ENCODE data around the gene NFE2. TPM values are rescaled to one million over a fixed set of nuclear protein-coding genes. Genes with fewer than 3 reads are reported as not detected.
A peak's percentile ranks its signal among the peaks of the same experiment; 100 is the strongest.

Gene NFE2
- total RNA-seq, 4 donors from 2014 or later = 2.5 to 18.6 (median 8.1) TPM

DNA sequence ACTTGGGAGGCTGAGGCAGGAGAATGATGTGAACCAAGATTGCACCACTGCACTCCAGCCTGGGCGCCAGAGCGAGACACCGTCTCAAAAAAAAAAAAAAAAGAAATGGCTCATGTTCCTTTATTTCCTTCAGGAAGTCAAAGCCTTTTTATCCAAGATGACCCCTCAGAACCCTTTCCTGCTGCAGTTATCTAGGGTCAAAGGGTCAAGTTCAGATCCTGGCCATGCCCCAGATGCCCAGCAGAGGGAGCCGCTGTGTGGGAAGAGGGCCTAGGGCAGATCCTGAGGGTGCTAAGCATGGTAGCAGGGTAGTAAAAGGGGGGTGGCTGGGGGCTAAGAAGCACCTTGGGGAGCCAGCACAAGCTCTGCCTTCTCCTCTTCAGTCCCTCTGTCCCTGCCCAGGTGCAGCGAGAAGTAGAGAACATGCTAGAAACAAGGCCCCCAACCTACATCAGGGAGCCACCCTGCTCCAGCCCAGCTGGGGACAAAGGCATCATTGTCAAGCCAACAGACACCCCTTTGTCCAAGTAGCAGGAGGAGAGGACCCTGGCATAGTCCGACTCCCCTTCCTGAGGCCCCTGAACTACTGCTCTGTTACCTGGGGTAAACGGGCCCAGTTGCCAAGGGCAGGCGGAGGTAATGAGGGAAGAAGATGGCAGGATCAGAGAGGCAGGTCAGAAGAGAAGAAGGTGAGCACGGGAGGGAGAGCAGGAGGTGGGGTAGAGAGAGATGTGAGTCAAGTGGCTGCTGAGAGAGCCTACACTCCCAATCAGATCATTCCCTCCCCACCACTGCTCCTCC is 6.5 kb downstream of the NFE2 start:
- 68 to 71% methylated on average over 9 of the region's 9 CpGs for WGBS, 2 donors
- H3K4me3 ChIP-seq (ENCODE audit: low read depth, poor library complexity, severe bottlenecking) = no peak overlapping the region
- DNase-seq (ENCODE audit: low spot score in 2 of 2) = peak in 1 of 2 donors; percentile 88
- TF ChIP-seq POLR2A (IDR thresholded peaks at IDR 0.05) = no peak
- TF ChIP-seq, protein P1, sequence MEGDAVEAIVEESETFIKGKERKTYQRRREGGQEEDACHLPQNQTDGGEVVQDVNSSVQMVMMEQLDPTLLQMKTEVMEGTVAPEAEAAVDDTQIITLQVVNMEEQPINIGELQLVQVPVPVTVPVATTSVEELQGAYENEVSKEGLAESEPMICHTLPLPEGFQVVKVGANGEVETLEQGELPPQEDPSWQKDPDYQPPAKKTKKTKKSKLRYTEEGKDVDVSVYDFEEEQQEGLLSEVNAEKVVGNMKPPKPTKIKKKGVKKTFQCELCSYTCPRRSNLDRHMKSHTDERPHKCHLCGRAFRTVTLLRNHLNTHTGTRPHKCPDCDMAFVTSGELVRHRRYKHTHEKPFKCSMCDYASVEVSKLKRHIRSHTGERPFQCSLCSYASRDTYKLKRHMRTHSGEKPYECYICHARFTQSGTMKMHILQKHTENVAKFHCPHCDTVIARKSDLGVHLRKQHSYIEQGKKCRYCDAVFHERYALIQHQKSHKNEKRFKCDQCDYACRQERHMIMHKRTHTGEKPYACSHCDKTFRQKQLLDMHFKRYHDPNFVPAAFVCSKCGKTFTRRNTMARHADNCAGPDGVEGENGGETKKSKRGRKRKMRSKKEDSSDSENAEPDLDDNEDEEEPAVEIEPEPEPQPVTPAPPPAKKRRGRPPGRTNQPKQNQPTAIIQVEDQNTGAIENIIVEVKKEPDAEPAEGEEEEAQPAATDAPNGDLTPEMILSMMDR (IDR thresholded peaks at IDR 0.05) = peak in 1 of 3 donors; percentile 75
- intact Hi-C loops (cut with DNase I; ENCODE audit: low total_unique reads) = no loop called here

DNA sequence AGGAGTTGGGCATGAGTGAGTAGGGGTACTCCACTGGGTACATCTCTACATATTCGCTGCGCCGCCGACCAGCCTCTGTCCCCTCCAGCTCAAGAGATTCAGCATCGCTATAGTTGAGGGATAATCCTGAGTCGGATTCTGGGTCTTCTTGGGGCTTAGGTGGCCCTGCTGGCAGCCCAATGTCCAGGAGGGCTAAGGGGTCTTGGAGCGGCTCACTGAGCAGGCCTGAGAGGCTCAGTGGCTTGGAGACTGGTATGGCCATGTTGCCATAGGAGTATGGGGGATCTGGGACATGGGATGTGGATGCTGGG is 7.9 kb downstream of the NFE2 start:
- no peak overlapping the region for H3K4me3 ChIP-seq (ENCODE audit: low read depth, poor library complexity, severe bottlenecking)
- WGBS, 2 donors = 95% methylated on average over 7 of the region's 7 CpGs
- DNase-seq (ENCODE audit: low spot score in 2 of 2) = peak in 1 of 2 donors; percentile 69
- intact Hi-C loops (cut with DNase I; ENCODE audit: low total_unique reads) = no loop called here
- no peak for TF ChIP-seq POLR2A (IDR thresholded peaks at IDR 0.05)
- TF ChIP-seq, protein P1 (IDR thresholded peaks at IDR 0.05) = no peak

DNA sequence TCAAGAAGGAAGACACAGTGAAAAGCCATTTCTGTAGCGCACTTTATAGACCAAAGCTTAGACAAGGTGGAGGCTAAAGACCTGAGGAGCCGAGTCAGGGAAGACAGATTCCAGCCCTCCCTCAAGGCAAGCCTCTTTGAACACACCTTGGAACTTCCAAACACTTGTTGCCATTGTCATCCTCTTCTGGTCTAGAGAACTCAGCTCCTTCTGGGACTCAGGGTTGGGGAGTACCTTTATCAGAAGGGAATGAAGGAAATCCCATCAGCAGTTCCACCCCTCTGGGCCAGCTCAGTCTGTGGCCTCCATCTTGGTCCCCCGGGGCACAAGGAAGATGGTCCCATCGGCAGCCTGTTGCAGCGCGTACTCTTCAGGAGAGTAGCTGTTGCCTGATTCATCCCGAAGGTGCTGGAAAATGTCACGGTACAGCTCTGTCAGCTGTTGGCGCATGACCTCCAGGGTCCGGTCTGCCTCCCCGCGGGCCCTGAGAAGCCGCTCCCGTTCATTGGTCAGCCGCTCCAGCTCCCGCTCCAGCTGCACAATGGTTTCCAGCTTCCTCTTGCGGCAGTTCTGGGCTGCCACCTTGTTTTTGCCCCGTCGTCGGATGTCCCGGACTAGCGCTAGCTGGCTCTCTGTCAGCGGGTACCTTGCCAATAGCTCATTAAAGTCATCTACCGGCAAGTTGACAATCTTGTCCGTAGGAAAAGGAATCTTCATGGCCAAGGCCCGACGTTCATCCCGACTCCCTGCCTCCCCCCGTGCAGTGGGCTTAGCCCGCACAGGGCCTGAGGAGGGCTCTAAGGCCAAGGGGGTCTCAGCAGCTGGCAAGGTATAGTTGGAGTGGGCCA is 8.5 kb downstream of the NFE2 start:
- DNase-seq (ENCODE audit: low spot score in 2 of 2) = peak in 1 of 2 donors; percentile 80
- TF ChIP-seq, protein P1 (IDR thresholded peaks at IDR 0.05) = no peak
- TF ChIP-seq POLR2A (IDR thresholded peaks at IDR 0.05) = no peak

DNA sequence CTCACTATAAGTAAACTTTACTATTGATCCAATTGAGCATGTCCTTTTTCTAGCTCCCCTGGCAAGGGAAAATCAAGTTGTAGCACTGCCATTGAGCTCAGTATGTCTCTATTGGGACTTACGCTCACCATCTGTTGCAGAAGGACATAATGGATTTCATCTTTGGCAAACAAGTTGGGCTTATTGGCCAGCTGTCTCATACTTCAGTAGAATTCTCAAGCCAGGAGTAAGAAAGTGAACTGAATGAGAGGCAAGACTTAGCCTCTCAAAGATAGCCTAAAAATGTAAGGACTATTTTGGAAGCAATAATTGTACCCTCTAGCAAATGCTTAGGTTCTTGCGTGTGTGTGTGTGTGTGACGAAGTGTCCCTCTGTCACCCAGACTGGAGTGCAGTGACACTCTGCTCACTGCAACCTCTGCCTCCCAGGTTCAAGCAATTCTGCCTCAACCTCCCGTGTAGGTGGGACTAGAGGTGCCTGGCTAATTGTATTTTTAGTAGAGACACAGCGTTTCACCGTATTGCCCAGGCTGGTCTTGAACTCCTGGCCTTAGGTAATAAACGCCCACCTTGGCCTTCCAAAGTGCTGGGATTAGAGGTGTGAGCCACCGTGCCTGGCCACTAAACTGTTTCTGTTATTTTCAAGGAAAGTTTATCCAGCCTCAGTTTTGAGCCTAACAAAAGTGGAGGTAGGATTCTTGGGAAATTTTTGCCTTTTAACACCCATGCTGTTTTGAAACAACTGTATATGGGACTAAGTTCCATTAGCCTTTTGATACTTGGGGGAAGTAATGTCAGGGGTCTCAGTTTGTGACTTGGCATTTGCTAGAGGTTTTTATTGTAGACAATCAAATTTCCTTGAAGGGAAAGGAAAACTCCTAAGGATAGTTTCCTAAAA is 13.3 kb downstream of the NFE2 start:
- H3K4me3 ChIP-seq (ENCODE audit: low read depth, poor library complexity, severe bottlenecking) = no peak overlapping the region
- no peak for TF ChIP-seq POLR2A (IDR thresholded peaks at IDR 0.05)
- TF ChIP-seq, protein P1 (IDR thresholded peaks at IDR 0.05) = no peak
- DNase-seq (ENCODE audit: low spot score in 2 of 2) = no peak
- intact Hi-C loops (cut with DNase I; ENCODE audit: low total_unique reads) = no loop called here
- 59 to 67% methylated on average over 8 of the region's 8 CpGs for WGBS, 2 donors

More for the DNA sequence above, 8.5 kb downstream of the NFE2 start:
- no peak overlapping the region for H3K4me3 ChIP-seq (ENCODE audit: low read depth, poor library complexity, severe bottlenecking)
- intact Hi-C loops (cut with DNase I; ENCODE audit: low total_unique reads) = no loop called here
- 91 to 93% methylated on average over 30 of the region's 30 CpGs for WGBS, 2 donors

Data from lower leg skin (tissue), 4 donors.